Activated naive CD4-positive, alpha-beta T cell treated with anti-CD3 and anti-CD28 coated beads, Interleukin-2, amount 50 U/mL, for 16 hours (primary cell): ENCODE data around the gene ZNF346.
"Not testable (repeated sequence)": the region's sequence is repeated elsewhere in the genome, so short reads cannot be mapped to it uniquely, and the experiment has no call there.

Experiments
- DNase-seq: peaks from one replicate; pipeline ENCODE4 v3.0.0-alpha.2; 2020

ZNF346 gene

GRCh38 chr5:177015156-177015555 lies 7.3 kb upstream of the ZNF346 start:
- no peak for DNase-seq

DNA sequence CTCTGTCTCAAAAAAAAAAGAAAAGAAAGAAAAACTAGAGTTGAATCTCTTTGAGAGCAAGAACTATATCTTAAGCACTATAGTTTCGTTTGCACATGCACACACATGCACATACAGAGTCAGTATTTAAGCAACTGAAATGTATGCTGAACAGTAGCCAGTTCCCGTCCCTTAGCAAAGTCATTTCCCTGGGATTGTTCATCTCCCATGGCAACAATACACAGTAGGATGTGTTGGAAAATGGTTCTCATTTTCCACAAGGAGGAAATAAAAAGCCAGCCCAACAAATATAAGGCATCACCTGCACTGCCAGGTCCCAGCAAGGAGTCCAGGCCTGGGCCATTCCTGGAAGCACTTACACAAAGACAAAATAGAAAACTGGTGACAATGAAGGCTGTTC lies 4.2 kb upstream of the ZNF346 start:
- DNase-seq, result no peak

GRCh38 chr5:177020033-177020432 lies 2.5 kb upstream of the ZNF346 start:
- DNase-seq, result no peak

DNA sequence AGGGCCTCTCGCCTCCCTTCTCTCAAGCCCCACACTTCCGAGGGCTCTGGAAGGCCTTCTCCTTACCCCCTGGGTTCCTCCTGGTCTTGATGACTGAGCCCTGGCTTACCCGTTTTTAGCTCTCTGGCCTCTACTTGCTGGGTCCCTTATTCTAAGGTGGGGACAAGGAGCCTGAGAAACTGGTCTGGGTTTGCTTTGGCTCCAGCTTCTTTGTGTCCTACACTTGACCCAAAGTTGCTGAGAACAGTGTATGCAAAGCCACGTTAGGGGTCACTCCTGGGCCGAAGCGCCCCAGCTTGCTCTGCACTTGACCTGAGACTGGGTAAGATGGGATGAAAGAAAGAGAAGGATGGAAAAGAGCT lies 788 bp downstream of the ZNF346 start:
- no peak for DNase-seq

DNA sequence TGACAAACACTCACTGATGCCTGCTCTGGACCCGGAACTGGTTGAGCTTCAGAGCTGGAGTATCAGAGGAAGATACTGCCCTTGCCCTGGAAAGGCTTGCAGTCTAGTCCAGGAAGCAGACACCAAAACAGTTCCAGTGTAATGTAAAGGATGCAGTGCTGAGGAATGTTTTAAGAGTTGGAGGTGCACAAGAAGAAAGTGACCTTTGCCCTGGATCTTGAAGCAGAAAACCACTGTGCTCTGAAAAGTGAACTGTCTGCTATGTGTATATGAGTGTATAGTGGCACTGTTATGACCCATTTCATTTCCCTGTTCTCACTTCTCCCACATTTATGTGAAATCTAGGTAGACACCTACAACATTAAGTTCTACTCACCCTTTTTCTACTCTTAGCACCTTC lies 2.1 kb downstream of the ZNF346 start:
- no peak for DNase-seq

DNA sequence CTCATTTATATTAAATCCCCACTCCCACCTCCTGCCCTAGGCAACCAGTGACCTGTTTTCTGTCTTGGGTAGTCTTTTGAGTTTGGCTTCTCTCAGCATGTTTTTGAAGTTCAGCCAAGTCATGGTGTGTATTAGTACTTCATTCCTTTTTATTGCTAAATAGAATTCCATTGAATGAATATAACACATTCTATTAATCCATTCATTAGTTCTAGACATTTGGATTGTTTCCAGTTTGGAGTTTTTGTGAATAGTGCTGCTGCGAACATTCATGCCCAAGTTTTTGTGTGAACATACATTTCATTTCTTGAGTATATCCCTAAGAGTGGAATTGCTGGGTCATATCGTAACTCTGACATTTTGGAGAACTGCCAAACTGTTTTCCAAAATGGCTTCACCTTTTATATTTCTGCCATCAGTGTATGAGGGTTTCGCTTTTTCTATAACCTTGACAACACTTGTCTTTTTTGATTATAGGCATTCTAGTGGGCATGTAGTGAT lies 2.7 kb downstream of the ZNF346 start:
- no peak for DNase-seq

GRCh38 chr5:177027665-177028064 lies 5.2 kb downstream of the ZNF346 start:
- no peak for DNase-seq

DNA sequence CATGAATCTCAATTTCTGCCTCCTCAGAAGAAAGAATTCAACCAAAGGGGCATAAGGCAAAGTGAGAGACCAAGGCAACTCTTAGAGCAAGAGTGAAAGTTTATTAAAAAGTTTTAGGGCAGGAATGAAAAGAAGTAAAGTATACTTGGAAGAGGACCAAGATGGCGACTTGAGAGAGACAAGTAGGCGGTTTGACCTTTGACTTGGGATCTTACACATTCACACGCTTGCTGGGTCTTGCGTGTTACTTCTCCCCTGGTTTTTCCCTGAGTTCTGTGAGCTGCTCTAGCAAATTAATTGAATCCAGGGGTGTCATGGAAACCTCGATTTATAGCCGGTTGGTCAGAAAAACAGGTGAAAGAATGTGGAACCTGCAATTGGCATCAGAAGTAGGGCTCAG lies 7.0 kb downstream of the ZNF346 start:
- no peak for DNase-seq

DNA sequence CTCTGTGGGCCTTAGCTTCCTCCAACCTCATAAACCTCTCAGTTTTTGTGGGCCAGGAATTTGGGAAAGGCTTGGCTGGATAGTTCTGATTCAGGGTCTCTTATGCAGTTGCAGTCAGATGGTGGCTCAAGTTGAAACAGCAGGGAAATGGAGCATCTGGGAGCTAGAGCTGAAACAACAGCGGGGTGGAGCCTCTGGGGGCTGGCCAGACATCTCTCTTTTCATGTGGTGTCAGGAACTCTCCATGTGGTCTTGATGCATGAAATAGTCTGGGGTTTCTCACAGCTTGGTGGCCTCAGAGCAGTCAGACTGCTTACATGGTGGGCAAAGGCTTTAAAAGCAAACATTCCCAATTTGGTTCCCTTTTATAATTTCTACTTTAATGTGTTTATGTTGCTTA lies 13.5 kb downstream of the ZNF346 start:
- no peak for DNase-seq

DNA sequence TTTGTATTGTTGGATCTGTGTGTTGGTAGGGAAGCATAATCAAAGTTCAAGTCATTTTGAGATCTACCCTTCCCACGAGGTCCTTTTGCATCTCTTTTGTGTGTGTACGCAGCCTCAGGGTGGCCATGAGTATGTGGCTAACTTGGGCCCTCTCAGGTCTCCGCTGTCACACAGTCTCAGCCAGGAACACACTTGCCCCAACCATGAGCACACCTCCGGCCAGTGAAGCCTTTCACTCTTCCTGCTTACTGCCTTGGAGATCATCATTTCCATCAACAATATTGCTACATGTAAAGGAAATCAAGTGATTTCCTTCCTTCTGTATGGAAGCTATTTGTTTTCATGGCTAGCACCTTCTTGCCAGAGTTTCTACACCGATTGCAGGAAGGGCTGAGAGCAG lies 13.9 kb downstream of the ZNF346 start:
- no peak for DNase-seq

DNA sequence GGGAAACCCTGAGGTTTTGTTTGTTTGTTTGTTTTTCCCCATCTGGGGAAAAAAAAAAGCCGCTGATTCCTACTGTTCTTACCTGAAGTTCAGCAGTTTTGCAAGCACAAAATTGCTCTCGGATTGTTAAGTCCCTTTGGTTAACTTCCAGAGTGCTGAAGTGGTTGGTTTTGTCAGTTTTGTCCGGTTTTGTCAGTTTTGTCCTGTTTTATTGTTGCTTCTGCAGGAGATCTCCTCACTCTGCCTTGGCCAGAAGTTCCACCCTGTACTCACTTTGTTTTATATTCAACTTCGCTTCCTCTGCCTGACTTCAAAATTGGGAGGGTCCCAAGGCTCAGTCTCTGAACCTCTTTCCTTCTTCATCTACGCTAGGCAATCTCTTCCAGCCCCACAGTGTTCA lies 14.4 kb downstream of the ZNF346 start:
- no peak for DNase-seq

DNA sequence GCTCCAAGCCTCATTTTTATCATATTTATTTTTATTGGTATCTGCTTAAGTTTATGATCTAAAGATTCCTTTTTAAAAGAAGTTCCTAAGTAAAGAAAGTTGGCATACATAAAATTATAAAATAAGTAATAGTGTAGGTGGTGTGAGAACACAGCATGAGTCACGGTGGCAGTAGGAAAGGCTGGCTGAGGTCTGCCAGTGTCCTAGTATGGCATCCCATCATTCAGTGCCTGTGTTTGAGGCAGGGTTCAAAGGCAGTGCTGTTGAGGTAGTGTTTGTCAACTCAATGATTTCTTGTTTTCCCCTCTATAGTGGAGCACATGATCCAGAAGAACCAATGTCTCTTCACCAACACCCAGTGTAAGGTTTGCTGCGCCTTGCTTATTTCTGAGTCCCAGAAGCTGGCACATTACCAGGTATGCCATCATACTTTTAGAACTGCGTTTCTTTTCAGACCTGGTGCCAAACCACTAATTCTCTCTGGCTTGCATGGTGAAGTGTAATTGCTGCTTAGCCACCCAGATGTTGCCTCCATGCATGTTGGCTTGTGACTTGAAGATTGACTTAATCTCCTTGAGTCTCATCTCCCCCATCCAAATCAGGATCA lies 18.4 kb downstream of the ZNF346 start:
- no peak for DNase-seq

- no peak for DNase-seq
Observed at GRCh38 chr5:177041936-177042335, 19.4 kb downstream of the ZNF346 start.

- no peak for DNase-seq
Observed at GRCh38 chr5:177043114-177043513, 20.6 kb downstream of the ZNF346 start.

DNA sequence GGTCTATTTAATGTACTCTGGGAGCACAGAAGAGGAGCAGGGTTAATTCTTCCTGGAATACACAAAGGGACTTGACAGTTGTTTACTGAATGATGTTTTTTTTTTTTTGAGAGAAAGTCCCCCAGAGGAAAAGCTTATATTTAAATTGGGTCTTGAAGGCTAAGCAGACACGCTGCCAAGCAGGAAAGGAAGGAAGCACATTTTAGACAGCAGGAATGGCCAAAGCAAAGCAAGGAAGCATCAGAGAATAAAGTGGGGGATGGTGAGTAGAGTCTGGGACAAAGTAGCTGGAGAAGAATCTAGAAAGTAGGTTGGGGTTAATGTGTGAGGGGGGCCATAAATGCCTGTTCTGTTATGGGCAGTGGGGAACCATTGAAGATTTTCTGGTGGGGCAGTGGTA lies 21.5 kb downstream of the ZNF346 start:
- DNase-seq, result no peak

DNA sequence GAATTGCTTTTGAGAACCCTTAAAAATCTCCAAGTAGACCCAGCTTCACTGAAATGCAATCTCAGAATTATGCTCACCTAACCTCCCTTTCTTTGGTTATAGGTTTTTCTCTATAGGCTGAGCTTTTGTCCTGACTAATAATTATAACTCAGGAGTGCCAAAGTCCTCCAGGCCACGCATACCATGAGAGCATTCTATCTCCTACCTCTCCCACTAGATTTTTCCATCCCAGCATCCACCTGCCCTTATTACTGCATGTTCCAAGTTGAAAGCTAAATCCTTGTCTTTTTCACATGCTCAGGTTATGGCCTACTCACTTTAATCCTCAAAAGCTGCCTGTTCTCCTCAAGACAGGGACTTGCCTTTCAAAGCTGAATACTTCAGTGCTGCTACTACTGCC lies 22.1 kb downstream of the ZNF346 start:
- no peak for DNase-seq

DNA sequence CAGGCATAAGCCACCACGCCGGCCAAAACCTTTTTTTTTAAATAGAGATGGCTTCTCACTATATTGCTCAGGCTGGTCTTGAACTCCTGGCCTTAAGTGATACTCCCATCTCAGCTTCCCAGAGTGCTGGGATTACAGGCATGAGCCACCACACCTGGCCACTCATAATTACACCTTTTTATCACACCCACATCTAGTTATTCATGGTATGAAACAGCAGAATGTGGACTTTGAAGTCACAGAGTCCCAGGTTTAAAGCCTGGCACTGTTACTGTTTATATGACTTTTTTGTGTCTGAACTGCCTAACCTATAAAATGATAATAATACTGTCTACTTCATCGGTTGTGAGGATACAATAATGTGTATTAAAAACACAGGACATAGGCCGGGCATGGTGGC lies 23.1 kb downstream of the ZNF346 start:
- DNase-seq, result no peak

DNA sequence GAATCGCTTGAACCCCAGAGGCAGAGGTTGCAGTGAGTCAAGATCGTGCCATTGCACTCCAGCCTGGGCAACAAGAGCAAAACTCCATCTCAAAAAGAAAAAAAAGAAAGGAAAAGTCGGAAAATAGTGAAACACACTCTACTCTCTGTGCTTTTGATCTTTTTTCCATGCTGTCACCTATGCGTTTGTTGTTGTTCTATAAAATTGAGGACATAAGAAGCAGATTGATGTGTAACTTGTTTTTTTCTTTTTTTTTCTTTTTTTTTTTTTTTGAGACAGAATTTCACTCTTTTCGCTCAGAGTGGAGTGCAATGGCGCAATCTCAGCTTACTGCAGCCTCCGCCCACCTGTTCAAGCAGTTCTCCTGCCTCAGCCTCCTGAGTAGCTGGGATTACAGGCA lies 26.0 kb downstream of the ZNF346 start:
- not testable (repeated sequence) for DNase-seq

DNA sequence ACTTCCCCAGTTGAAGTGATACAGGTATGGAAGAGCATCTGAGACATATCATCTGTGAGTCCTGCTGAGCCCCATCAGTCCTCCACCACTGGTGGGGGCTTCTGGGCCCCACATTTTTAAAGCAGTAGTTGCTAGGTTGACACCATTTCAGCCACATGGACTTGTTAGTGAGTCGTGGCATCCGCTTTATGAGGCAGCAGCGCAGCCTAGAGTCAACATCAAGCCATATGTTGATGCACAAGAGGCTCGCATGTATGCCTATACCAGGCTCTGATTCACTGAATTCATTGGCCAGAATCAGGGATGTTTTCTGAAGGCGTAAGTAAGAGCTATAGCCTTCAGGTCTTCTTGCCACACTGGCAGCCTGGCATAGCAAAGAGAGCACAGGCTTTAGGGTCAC lies 26.8 kb downstream of the ZNF346 start:
- DNase-seq, result no peak

- DNase-seq, result no peak
Observed at GRCh38 chr5:177064500-177065277, 42.2 kb downstream of the ZNF346 start.

GRCh38 chr5:177065491-177065890 lies 43.0 kb downstream of the ZNF346 start:
- DNase-seq, result no peak

DNA sequence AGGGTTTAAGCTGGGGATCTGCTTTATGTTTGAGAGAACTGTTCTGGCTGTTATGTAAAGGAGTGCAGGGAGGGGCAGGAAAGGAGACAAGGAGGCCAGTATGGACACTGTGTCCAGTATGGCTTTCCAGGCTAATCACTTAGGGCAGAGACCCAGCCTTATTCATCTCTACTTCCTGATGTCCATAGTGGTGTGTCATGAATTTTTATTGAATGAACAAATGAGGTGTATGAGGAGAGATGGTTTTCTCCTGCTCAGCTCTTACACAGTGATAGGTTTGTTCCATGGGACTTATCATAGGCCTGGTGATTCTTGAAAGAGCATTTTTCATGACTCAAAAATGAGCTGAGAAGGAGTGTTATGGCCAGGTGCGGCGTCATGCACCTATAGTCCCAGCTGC lies 43.7 kb downstream of the ZNF346 start:
- DNase-seq, result no peak

DNA sequence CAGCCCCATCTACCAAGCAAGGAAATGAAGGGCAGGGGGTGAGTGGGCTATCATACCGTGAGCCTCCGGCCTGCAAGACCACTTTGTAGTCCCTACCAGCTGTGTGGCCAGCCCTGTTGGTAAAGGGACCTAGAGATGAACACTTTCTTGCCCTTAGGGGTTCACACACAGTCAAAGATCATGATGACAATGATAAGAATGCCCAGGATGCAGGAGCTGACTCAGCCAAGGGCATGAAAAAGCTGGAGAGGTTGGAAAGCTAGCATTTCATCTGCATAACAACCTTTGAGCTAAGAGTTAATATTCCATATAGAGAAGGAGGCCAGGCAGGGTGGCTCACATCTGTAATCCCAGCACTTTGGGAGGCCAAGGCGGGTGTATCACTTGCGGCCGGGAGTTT lies 45.0 kb downstream of the ZNF346 start:
- DNase-seq, result no peak

GRCh38 chr5:177070536-177071191 lies 48.2 kb downstream of the ZNF346 start:
- DNase-seq, result no peak
